Activated CD4-positive, alpha-beta T cell treated with anti-CD3 and anti-CD28 coated beads for 36 hours (primary cell): ENCODE measurements around the gene MECP2. TPM values are rescaled to one million over a fixed set of nuclear protein-coding genes. Genes with fewer than 3 reads are reported as not detected.

ENCODE experiments used
- ATAC-seq: fragments of 200-7000 bp; cut with Tn5 transposase; one replicate; pipeline ENCODE4 v1.10.0; 2021; ENCODE audit warnings: mild to moderate bottlenecking, moderate library complexity
- CTCF ChIA-PET: fragments of 350-600 bp; sonication (Branson Sonifier 250); formaldehyde crosslinking; loops from one replicate; lab custom pipeline; 2021; ENCODE audit warnings: antibody characterized with exemption; lab: Charles Lee
- POLR2A ChIA-PET: fragments of 350-600 bp; sonication (Branson Sonifier 250); formaldehyde crosslinking; loops from one replicate; lab custom pipeline; 2021; ENCODE audit warnings: antibody characterized with exemption, inconsistent platforms; lab: Charles Lee
- DNase-seq: peaks from one replicate; pipeline ENCODE4 v3.0.0-alpha.2; 2020
- H3K27ac Mint-ChIP-seq: one replicate; pipeline ENCODE4 v1.8.0; 2021; ENCODE audit warnings: mixed read lengths
- H3K27me3 Mint-ChIP-seq: one replicate; pipeline ENCODE4 v1.8.0; 2021; ENCODE audit warnings: mixed read lengths
- H3K36me3 Mint-ChIP-seq: one replicate; pipeline ENCODE4 v1.8.0; 2021; ENCODE audit warnings: low read depth, mixed read lengths
- H3K4me1 Mint-ChIP-seq: one replicate; pipeline ENCODE4 v1.8.0; 2021; ENCODE audit warnings: mixed read lengths
- H3K4me3 Mint-ChIP-seq: one replicate; pipeline ENCODE4 v1.8.0; 2021; ENCODE audit warnings: mild to moderate bottlenecking, moderate library complexity, mixed read lengths
- H3K9me3 Mint-ChIP-seq: one replicate; pipeline ENCODE4 v1.8.0; 2021; ENCODE audit warnings: low read depth, mixed read lengths
- intact Hi-C, 2 experiments: fragments of 100-400 bp; cut with DNase I in 1 of 2; cut with micrococcal nuclease in 1 of 2; formaldehyde crosslinking; loops; one replicate each; pipeline versions ENCODE4 v1.14.2 to v1.15.1; 2022 to 2024; cut with DNase I, micrococcal nuclease
- total RNA-seq, 2 experiments: library from RNA; stranded (reverse); gene quantifications; one replicate each; pipeline ENCODE4 v1.2.3, GENCODE V29; 2021

Gene MECP2
- total RNA-seq, 2 experiments from 2014 or later, result 50.7 to 60.0 TPM

- Mint-ChIP-seq H3K27ac (peak overlapping the region; percentile 88), H3K4me3 (peak overlapping the region; percentile 21), H3K9me3 (no peaks in the 10 kb centered on the region), H3K36me3 (peaks cover 30% of the 10 kb centered on the region), H3K4me1 (peaks cover 41% of the 10 kb centered on the region), H3K27me3 (no peaks in the 10 kb centered on the region)
- intact Hi-C loops, result loop anchor here in 1 of 2 experiments (10.0 kb wide), 1 partner anchor 750 kb away; the partner anchor contains the start of gene ZNF275
- DNase-seq (no peak), ATAC-seq (peak; percentile 77)
- POLR2A ChIA-PET, result no interaction called here
- CTCF ChIA-PET, result interaction anchor here (0.5 to 1.0 kb wide), 2 partner anchors 8 to 158 kb away, joined by 3 read pairs; no protein-coding TSS in a partner anchor
Observed at GRCh38 chrX:154084449-154085300, 12.8 kb downstream of the MECP2 start.

GRCh38 chrX:154083126-154083517 is 14.4 kb downstream of the MECP2 start:
- ChIA-PET POLR2A (interaction anchor here (0.9 kb wide), 1 partner anchor 11 kb away, joined by 5 read pairs; no protein-coding TSS in a partner anchor), CTCF (interaction anchor here (0.9 kb wide), 1 partner anchor 9 kb away, joined by 4 read pairs; no protein-coding TSS in a partner anchor)
- H3K27ac Mint-ChIP-seq, result peak overlapping the region; percentile 79
- peaks cover 39% of the 10 kb centered on the region for H3K4me1 Mint-ChIP-seq
- H3K27me3 Mint-ChIP-seq, result no peaks in the 10 kb centered on the region
- no peak overlapping the region for H3K4me3 Mint-ChIP-seq
- DNase-seq, result no peak
- H3K36me3 Mint-ChIP-seq, result peaks cover 33% of the 10 kb centered on the region
- no peaks in the 10 kb centered on the region for H3K9me3 Mint-ChIP-seq
- intact Hi-C loops, result loop anchor here in 1 of 2 experiments (10.0 kb wide), 1 partner anchor 748 kb away; the partner anchor contains the start of gene ZNF275
- ATAC-seq, result peak; percentile 16

DNA sequence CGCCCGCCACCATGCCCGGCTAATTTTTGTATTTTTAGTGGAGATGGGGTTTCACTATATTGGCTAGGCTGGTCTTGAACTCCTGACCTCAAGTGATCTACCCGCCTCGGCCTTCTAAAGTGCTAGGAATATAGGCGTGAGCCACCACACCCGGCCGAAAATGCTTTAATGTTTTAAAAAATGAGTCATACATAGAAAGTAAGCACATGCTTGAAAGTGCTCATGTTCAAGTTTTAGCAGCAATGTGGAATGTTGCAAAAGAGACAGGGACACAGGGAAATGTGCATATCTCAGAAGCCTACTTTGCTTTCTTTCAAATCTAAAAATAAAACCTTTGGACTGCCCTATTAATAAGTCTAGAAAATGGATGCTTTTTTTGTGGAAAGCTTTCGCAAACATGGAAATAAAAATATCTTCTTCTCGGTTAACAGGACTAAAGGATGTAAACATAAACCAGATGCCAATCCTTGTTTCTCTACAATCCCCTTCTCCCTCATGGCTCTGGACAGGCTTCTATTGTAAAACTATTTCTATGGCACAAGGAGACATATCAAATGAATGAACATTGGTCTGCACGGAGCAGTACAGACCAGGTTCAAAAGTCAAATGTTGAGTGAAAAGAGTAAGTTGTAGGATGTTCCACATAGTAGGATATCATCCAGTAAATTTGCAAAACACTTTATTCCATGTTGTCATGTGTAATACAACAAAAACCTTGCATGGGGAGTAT is 15.0 kb downstream of the MECP2 start:
- H3K9me3 Mint-ChIP-seq, result no peaks in the 10 kb centered on the region
- CTCF ChIA-PET, result interaction anchor here (0.9 kb wide), 1 partner anchor 10 kb away, joined by 4 read pairs; no protein-coding TSS in a partner anchor
- intact Hi-C loops, result loop anchor here in 1 of 2 experiments (10.0 kb wide), 1 partner anchor 748 kb away; the partner anchor contains the start of gene ZNF275
- H3K36me3 Mint-ChIP-seq, result peaks cover 31% of the 10 kb centered on the region
- peaks cover 37% of the 10 kb centered on the region for H3K4me1 Mint-ChIP-seq
- ATAC-seq (peak; percentile 46), DNase-seq (no peak)
- H3K27me3 Mint-ChIP-seq, result no peaks in the 10 kb centered on the region
- no peak overlapping the region for H3K4me3 Mint-ChIP-seq
- POLR2A ChIA-PET, result interaction anchor here (0.7 to 0.9 kb wide), 2 partner anchors 12 to 18 kb away, joined by 3 to 5 read pairs; no protein-coding TSS in a partner anchor
- peak overlapping the region; percentile 79 for H3K27ac Mint-ChIP-seq

GRCh38 chrX:154077101-154077500 is 20.4 kb downstream of the MECP2 start:
- intact Hi-C loops, result no loop called here
- Mint-ChIP-seq H3K4me3 (no peak overlapping the region), H3K27ac (no peak overlapping the region), H3K9me3 (no peaks in the 10 kb centered on the region), H3K27me3 (no peaks in the 10 kb centered on the region), H3K36me3 (peaks cover 26% of the 10 kb centered on the region), H3K4me1 (peaks cover 47% of the 10 kb centered on the region)
- CTCF ChIA-PET, result no interaction called here
- DNase-seq (no peak), ATAC-seq (no peak)
- POLR2A ChIA-PET, result no interaction called here

DNA sequence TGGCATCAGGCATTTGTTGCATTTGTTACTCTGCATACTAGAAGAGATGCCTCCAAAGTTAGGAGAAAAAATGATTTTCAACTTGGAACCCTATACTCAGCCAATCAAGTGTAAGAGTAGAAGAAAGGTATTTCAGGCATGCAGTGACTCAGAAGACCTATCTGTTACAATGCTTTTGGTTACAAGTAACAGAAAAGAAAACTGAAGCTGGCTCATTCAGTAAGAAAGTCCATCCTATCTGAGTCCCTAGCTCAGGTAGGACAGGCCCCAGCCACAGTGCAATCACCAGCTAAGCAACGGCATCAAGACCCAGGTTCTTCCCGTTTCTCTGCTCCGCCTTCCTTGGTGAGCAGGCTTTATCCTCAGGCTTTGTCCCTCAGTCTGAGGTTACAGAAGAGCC is 23.3 kb downstream of the MECP2 start:
- DNase-seq (no peak), ATAC-seq (peak; percentile 88)
- ChIA-PET CTCF (no interaction called here), POLR2A (no interaction called here)
- peaks cover 24% of the 10 kb centered on the region for H3K36me3 Mint-ChIP-seq
- intact Hi-C loops, result no loop called here
- H3K9me3 Mint-ChIP-seq, result no peaks in the 10 kb centered on the region
- peaks cover 59% of the 10 kb centered on the region for H3K4me1 Mint-ChIP-seq
- no peaks in the 10 kb centered on the region for H3K27me3 Mint-ChIP-seq
- peak overlapping the region; percentile 51 for H3K27ac Mint-ChIP-seq
- H3K4me3 Mint-ChIP-seq, result no peak overlapping the region

DNA sequence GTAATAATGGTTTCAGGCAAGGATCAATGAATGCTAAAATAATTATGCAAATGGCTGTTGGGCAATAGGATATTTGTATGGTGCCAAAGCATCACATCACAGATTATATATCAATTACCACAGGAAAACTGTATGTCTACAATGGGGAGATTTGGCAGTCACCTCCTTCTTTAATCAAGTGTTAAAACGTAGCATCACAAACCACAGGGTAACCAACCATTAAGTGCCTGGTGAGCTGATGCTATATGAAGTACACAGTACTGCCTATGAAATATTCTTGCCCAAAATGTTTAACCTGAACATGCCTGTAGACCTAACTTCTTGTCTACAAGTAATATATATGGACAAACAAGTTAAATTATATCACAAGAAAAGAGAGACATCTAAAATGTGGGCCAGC is 25.3 kb downstream of the MECP2 start:
- DNase-seq (no peak), ATAC-seq (no peak)
- Mint-ChIP-seq H3K9me3 (no peaks in the 10 kb centered on the region), H3K4me3 (no peak overlapping the region), H3K27me3 (no peaks in the 10 kb centered on the region), H3K36me3 (peaks cover 15% of the 10 kb centered on the region), H3K27ac (no peak overlapping the region), H3K4me1 (peaks cover 60% of the 10 kb centered on the region)
- intact Hi-C loops, result no loop called here
- CTCF ChIA-PET, result no interaction called here
- POLR2A ChIA-PET, result no interaction called here

DNA sequence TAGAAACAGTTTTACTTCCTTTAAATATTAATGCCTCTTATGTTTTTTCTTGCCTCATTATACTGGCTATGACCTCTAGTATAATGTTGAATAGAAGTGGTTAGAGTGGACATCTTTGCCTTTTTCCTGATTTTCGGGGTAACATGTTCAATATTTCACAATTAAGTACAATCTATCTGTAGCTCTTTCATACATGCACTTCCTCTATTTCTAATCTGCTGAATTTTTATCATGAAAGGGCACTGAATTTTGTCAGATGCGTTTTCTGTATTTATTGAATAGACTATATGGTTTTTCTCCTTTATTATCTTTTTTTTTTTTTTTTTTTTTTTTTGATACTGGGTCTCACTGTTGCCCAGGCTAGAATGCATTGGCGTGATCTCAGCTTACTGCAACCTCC is 29.0 kb downstream of the MECP2 start:
- intact Hi-C loops, result no loop called here
- H3K9me3 Mint-ChIP-seq, result no peaks in the 10 kb centered on the region
- POLR2A ChIA-PET, result no interaction called here
- peaks cover 4% of the 10 kb centered on the region for H3K36me3 Mint-ChIP-seq
- H3K4me1 Mint-ChIP-seq, result peaks cover 51% of the 10 kb centered on the region
- DNase-seq, result no peak
- H3K4me3 Mint-ChIP-seq, result no peak overlapping the region
- H3K27ac Mint-ChIP-seq, result no peak overlapping the region
- no peak for ATAC-seq
- CTCF ChIA-PET, result no interaction called here
- H3K27me3 Mint-ChIP-seq, result no peaks in the 10 kb centered on the region

DNA sequence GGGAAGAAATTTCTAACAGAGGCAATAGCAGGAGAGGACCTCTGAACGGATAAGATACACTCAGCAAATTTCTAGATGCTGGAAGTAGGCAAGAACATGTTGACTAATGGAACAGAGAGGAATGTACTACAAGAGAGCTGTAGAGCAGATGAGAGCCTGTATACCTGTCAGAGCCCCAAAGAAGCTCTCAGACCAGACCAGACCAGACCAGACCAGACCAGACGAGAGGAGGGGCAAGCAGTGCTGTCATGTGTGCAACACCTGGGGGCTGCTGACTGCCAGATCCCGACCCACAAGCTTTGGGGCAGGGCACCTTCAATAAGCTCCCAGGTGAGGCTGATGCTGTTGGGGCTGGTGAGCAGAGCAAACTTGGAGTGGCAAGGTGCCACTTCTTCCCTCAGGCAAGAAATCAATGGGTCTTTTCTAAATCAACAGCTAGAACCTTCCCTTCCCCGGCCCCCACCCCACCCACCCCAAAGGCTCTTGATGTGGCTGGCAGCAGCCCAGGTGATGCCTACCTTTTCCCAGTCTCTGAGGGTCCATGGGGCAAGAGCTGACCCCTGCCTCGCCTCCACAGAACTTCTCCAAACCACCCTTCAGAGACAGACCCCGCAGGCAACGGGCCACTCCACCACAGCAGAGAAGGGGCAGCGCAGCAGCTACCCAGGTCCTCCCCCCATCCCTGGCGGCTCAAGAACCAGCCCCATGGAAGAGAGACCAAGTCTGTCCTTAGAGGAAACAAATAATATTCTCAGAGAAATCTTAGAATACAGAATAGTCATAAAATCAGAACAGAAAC is 32.7 kb downstream of the MECP2 start:
- Mint-ChIP-seq H3K36me3 (peaks cover 3% of the 10 kb centered on the region), H3K9me3 (no peaks in the 10 kb centered on the region), H3K27me3 (no peaks in the 10 kb centered on the region), H3K4me3 (no peak overlapping the region), H3K27ac (peak overlapping the region; percentile 51), H3K4me1 (peaks cover 64% of the 10 kb centered on the region)
- intact Hi-C loops, result no loop called here
- ATAC-seq, result no peak
- POLR2A ChIA-PET, result interaction anchor here (0.7 kb wide), 1 partner anchor 396 kb away, joined by 3 read pairs; no protein-coding TSS in a partner anchor
- no peak for DNase-seq
- CTCF ChIA-PET, result interaction anchor here (0.6 kb wide), 2 partner anchors 63 to 89 kb away, joined by 3 read pairs; no protein-coding TSS in a partner anchor

DNA sequence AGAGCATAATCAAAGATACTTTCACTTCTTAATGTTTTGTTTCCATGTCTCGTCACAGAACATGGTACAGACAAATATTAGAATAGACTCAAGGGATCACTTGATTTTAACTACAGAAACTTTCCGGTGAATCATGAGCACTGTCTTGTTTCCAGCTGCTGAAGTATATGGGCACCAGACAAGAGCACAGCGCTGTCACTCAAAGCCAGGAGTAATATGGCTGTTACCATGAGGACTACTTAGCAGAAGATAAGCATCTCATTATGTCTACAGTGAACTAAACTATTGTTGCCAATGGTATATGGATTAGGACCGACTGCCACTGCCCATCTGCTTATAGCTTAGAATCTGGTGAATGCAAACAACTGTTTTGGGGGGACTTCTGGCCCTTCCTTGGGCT is 34.3 kb downstream of the MECP2 start:
- ChIA-PET POLR2A (interaction anchor here (1.0 kb wide), 1 partner anchor 44 kb away, joined by 3 read pairs; no protein-coding TSS in a partner anchor), CTCF (no interaction called here)
- Mint-ChIP-seq H3K36me3 (peaks cover 10% of the 10 kb centered on the region), H3K4me1 (peaks cover 77% of the 10 kb centered on the region), H3K27ac (no peak overlapping the region), H3K27me3 (no peaks in the 10 kb centered on the region), H3K4me3 (no peak overlapping the region), H3K9me3 (no peaks in the 10 kb centered on the region)
- ATAC-seq (peak; percentile 33), DNase-seq (peak; percentile 19)
- intact Hi-C loops, result no loop called here

DNA sequence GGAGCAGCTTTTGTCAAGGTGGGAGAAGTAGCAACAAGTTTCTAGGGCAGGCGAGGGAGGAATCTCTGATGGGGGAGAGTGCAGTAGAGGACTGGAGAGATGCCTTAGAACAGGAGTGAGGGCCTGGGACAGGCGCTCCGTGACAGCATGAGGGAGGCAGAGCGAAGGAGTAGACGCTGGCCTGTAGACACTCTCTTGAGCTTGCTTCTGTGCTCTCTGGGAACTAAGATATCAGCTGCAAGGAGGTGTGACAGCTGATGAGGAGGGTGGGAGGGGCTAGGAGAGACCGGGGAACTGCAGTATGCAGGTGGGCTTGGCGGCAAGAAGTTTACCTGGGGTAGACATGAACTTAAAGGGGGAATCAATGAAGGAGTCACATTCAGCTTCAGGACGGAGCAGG is 35.7 kb downstream of the MECP2 start:
- Mint-ChIP-seq H3K27ac (peak overlapping the region; percentile 82), H3K4me3 (no peak overlapping the region), H3K9me3 (no peaks in the 10 kb centered on the region), H3K27me3 (no peaks in the 10 kb centered on the region), H3K36me3 (peaks cover 19% of the 10 kb centered on the region), H3K4me1 (peaks cover 82% of the 10 kb centered on the region)
- DNase-seq, result no peak
- intact Hi-C loops, result no loop called here
- ATAC-seq, result no peak
- ChIA-PET CTCF (interaction anchor here (0.7 kb wide), 1 partner anchor 13 kb away, joined by 3 read pairs; no protein-coding TSS in a partner anchor), POLR2A (no interaction called here)
